ENCODE measurements around the gene NTN5. TPM values are rescaled to one million over a fixed set of nuclear protein-coding genes. Genes with fewer than 3 reads are reported as not detected.

NTN5 gene
- total and polyA plus RNA-seq, 9 of the 15 experiments (the other 6 are each of a cell fraction or from before 2014, with no cell fraction given), result not detected

DNA sequence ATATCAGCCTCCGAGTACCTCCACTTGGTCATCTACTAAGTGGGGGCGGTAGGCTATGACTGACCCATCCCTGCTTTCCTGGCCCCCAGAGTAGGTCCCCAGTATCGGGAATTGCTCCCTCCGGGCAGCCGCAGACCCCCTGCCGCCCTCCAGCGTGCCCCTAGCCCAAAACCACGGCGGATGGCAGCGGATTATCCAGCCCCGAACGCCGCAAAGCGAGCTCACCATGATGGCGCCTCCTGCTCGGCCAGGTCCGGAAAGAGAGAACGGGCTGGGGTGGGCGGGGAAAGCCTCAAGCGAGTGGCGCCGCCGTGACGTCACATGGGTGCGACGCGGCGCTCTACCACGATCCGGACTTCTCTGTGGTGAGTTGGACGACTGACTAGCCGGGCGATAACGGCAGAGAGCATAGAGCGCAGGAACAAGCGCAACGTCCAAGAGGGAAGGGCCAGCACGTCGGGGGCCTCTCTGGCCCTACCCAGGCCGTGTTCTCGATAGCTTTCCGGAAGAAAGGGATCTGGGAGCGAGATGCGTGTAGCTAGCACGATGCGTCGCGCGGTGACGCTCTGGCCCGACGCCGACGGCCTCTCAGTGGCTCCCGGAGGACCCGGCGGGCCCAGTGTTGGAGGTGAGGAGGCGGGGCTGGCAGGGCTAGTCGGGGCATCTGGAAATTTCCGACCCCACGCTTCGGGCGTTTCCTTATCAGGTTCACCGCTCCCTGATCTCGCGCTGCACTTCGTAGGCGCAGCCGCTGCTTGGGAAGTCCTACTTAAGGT is 53.7 kb downstream of the NTN5 start, which contains the start of the genes RPL18 and SPHK2 (continued):
- TF ChIP-seq FOXJ3 (CRISPR knock-in tag; IDR thresholded peaks at IDR 0.05) (no peak), ETV6 (IDR thresholded peaks at IDR 0.05; ENCODE audit: borderline replicate concordance in 1 of 2, low read depth in 2 of 2, low read length in 1 of 2) (peak in 1 of 2 experiments; percentile 41; a peak in 1 of 4 replicates), ETV6 (CRISPR knock-in tag; IDR thresholded peaks at IDR 0.05; ENCODE audit: borderline replicate concordance) (no peak), CBX1 (IDR thresholded peaks at IDR 0.05; ENCODE audit: low read depth) (peak; percentile 99; the same call in 1 of the 2 replicates), NCOA6 (IDR thresholded peaks at IDR 0.05) (peak; percentile 93), ZNF263 (CRISPR knock-in tag; IDR thresholded peaks at IDR 0.05; ENCODE audit: borderline replicate concordance) (peak; percentile 80; the same call in 1 of the 2 replicates), CBX8 (IDR thresholded peaks at IDR 0.05; ENCODE audit: borderline replicate concordance, extremely low read depth, low read depth, low read length, poor library complexity, severe bottlenecking) (no peak), NCOA4 (IDR thresholded peaks at IDR 0.05; ENCODE audit: partially characterized antibody) (peak; percentile 76), ILF3 (IDR thresholded peaks at IDR 0.05; ENCODE audit: borderline replicate concordance) (no peak), SOX6 (IDR thresholded peaks at IDR 0.05) (peak; percentile 83), CHD2 (IDR thresholded peaks at IDR 0.05; ENCODE audit: low read depth, low read length) (peak; percentile 35; the same call in 1 of the 2 replicates)
- TF ChIP-seq, protein P1, sequence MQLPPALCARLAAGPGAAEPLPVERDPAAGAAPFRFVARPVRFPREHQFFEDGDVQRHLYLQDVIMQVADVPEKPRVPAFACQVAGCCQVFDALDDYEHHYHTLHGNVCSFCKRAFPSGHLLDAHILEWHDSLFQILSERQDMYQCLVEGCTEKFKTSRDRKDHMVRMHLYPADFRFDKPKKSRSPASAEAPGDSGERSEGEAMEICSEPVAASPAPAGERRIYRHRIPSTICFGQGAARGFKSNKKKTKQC (CRISPR knock-in tag; IDR thresholded peaks at IDR 0.05), result 0 out of 2 replicates have a peak, but pooled peaks have one; percentile 48
- TF ChIP-seq, protein P2, sequence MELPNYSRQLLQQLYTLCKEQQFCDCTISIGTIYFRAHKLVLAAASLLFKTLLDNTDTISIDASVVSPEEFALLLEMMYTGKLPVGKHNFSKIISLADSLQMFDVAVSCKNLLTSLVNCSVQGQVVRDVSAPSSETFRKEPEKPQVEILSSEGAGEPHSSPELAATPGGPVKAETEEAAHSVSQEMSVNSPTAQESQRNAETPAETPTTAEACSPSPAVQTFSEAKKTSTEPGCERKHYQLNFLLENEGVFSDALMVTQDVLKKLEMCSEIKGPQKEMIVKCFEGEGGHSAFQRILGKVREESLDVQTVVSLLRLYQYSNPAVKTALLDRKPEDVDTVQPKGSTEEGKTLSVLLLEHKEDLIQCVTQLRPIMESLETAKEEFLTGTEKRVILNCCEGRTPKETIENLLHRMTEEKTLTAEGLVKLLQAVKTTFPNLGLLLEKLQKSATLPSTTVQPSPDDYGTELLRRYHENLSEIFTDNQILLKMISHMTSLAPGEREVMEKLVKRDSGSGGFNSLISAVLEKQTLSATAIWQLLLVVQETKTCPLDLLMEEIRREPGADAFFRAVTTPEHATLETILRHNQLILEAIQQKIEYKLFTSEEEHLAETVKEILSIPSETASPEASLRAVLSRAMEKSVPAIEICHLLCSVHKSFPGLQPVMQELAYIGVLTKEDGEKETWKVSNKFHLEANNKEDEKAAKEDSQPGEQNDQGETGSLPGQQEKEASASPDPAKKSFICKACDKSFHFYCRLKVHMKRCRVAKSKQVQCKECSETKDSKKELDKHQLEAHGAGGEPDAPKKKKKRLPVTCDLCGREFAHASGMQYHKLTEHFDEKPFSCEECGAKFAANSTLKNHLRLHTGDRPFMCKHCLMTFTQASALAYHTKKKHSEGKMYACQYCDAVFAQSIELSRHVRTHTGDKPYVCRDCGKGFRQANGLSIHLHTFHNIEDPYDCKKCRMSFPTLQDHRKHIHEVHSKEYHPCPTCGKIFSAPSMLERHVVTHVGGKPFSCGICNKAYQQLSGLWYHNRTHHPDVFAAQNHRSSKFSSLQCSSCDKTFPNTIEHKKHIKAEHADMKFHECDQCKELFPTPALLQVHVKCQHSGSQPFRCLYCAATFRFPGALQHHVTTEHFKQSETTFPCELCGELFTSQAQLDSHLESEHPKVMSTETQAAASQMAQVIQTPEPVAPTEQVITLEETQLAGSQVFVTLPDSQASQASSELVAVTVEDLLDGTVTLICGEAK (IDR thresholded peaks at IDR 0.05), result peak; percentile 94
- TF ChIP-seq, protein P2 (CRISPR knock-in tag; IDR thresholded peaks at IDR 0.05), result no peak
- TF ChIP-seq, protein P3, sequence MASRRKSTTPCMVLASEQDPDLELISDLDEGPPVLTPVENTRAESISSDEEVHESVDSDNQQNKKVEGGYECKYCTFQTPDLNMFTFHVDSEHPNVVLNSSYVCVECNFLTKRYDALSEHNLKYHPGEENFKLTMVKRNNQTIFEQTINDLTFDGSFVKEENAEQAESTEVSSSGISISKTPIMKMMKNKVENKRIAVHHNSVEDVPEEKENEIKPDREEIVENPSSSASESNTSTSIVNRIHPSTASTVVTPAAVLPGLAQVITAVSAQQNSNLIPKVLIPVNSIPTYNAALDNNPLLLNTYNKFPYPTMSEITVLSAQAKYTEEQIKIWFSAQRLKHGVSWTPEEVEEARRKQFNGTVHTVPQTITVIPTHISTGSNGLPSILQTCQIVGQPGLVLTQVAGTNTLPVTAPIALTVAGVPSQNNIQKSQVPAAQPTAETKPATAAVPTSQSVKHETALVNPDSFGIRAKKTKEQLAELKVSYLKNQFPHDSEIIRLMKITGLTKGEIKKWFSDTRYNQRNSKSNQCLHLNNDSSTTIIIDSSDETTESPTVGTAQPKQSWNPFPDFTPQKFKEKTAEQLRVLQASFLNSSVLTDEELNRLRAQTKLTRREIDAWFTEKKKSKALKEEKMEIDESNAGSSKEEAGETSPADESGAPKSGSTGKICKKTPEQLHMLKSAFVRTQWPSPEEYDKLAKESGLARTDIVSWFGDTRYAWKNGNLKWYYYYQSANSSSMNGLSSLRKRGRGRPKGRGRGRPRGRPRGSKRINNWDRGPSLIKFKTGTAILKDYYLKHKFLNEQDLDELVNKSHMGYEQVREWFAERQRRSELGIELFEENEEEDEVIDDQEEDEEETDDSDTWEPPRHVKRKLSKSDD (conservative IDR thresholded peaks at IDR 0.05; ENCODE audit: low read length), result peak; percentile 67; the same call in 1 of the 2 replicates
